MM.1S (cell line): ENCODE data around the gene MRPL19.

Source experiments
- EZH2 ChIP-seq: fragments of 300-600 bp; sonication (generic); optimal IDR thresholded peaks from 2 replicates; pipeline ENCODE3; 2017; ENCODE audit warnings: low read depth, mild to moderate bottlenecking, antibody characterized with exemption, low read length, mixed read lengths
- TF ChIP-seq, protein P1 (sequence below): fragments of 300-600 bp; sonication (generic); IDR thresholded peaks from 2 replicates; pipeline ENCODE4 v1.5.1; 2016; ENCODE audit warnings: antibody characterized with exemption, low read length, mixed read lengths

DNA sequence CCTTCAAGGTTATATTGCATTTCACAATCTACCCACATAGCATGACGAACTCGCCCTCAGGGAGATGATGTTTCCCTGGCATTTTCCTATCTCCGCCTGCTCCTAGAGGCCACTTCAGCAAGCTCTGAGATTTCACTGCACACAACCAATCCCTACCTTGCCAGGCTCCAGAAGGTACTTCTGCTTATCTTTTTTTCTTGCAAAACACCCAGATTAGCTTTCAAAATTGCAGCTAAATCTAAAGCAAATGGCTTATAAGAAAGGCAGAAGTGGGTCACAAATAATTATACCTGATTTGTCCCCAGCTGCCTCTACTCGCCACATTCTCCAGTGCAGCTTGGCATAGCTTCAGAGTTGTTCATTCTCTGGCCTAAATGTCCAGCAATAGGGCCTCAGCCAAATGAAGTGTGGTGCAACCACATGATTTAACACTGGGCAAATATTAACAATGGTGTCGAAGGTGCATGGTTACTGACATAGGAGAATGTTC, 32.4 kb upstream of the MRPL19 start:
- TF ChIP-seq, protein P1, sequence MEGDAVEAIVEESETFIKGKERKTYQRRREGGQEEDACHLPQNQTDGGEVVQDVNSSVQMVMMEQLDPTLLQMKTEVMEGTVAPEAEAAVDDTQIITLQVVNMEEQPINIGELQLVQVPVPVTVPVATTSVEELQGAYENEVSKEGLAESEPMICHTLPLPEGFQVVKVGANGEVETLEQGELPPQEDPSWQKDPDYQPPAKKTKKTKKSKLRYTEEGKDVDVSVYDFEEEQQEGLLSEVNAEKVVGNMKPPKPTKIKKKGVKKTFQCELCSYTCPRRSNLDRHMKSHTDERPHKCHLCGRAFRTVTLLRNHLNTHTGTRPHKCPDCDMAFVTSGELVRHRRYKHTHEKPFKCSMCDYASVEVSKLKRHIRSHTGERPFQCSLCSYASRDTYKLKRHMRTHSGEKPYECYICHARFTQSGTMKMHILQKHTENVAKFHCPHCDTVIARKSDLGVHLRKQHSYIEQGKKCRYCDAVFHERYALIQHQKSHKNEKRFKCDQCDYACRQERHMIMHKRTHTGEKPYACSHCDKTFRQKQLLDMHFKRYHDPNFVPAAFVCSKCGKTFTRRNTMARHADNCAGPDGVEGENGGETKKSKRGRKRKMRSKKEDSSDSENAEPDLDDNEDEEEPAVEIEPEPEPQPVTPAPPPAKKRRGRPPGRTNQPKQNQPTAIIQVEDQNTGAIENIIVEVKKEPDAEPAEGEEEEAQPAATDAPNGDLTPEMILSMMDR = no peak
- no peak for TF ChIP-seq EZH2
